K562 treated with DMSO at 1 percent for 12 hours (cell line): Measurements from ENCODE around the gene TERT. TPM values are rescaled to one million over a fixed set of nuclear protein-coding genes. Genes with fewer than 3 reads are reported as not detected.

ENCODE experiments used
- total RNA-seq: library from RNA; unstranded; fragments of 300-600 nt; gene quantifications from 2 replicates; pipeline ENCODE4 v1.2.3, GENCODE V29; 2022; ENCODE audit not compliant: insufficient read depth

TERT gene
- total RNA-seq: not detected in 2 replicates

DNA sequence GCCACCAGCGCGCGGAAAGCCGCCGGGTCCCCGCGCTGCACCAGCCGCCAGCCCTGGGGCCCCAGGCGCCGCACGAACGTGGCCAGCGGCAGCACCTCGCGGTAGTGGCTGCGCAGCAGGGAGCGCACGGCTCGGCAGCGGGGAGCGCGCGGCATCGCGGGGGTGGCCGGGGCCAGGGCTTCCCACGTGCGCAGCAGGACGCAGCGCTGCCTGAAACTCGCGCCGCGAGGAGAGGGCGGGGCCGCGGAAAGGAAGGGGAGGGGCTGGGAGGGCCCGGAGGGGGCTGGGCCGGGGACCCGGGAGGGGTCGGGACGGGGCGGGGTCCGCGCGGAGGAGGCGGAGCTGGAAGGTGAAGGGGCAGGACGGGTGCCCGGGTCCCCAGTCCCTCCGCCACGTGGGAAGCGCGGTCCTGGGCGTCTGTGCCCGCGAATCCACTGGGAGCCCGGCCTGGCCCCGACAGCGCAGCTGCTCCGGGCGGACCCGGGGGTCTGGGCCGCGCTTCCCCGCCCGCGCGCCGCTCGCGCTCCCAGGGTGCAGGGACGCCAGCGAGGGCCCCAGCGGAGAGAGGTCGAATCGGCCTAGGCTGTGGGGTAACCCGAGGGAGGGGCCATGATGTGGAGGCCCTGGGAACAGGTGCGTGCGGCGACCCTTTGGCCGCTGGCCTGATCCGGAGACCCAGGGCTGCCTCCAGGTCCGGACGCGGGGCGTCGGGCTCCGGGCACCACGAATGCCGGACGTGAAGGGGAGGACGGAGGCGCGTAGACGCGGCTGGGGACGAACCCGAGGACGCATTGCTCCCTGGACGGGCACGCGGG lies at the start of gene TERT:
TSS of gene TERT (minus strand) at position 234 of the 815 bp plus-strand sequence. CDS start at position 155, 79 bp downstream.

DNA sequence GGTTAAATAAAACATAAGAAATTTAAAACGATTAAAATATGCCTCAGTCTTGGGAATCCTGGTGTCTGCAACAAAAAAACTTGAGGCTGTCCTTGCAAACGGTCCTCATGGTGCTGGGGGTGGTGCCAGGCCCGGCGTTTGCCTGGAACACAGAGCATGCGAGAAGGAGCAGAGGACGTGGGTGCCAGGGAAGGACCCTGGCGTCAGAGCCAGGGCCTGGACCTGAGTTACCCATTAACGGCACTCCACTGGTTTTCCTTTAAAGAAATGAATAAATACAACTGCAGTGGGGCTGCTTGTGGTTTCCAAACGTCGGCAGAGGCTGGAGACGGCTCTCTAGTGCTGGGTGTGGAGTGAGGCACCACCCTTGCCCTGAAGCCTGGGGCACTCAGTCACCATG lies 69.8 kb downstream of the TERT start, which contains the start of gene SLC6A18:
TSS of gene SLC6A18 (plus strand) at position 301 of the 400 bp plus-strand sequence. CDS start at position 398, 97 bp downstream.

Other genes with a start within 250 kb of the TERT start
- gene SLC12A7, start 183.0 kb downstream of the TERT start, total RNA-seq: 1.5 and 5.0 TPM in 2 replicates
- gene SLC6A19, start 93.5 kb downstream of the TERT start, total RNA-seq: 0.15 and 0.60 TPM in 2 replicates
- not detected in 2 replicates for gene SLC6A18, start 69.7 kb downstream of the TERT start, total RNA-seq
- gene CLPTM1L, start 50.0 kb upstream of the TERT start, total RNA-seq: 97.9 and 142 TPM in 2 replicates
- not detected in 2 replicates for gene SLC6A3, start 150.4 kb upstream of the TERT start, total RNA-seq
- gene LPCAT1, start 228.9 kb upstream of the TERT start, total RNA-seq: 9.1 and 24.7 TPM in 2 replicates